ENCODE results near the gene KDM4B.

GRCh38 chr19:5032101-5032967 lies 63.4 kb downstream of the KDM4B start:
- TF ChIP-seq POLR2A (IDR thresholded peaks at IDR 0.05; ENCODE audit: low read length) (no peak), GATA1 (IDR thresholded peaks at IDR 0.05; ENCODE audit: low read depth, low read length) (no peak)
